ENCODE data around the gene CDCA3. TPM values are rescaled to one million over a fixed set of nuclear protein-coding genes. Genes with fewer than 3 reads are reported as not detected.

The CDCA3 gene
- total and polyA plus RNA-seq, 2 of the 13 experiments (the other 11 are each of a cell fraction or from before 2014, with no cell fraction given): 32.7 to 56.5 TPM

GRCh38 chr12:6872073-6873048 lies 21.3 kb upstream of the CDCA3 start (continued):
- TF ChIP-seq ZBTB37 (CRISPR knock-in tag; IDR thresholded peaks at IDR 0.05): no peak
- no peak; the same call in 1 of the 2 replicates for TF ChIP-seq NR1H2 (CRISPR knock-in tag; IDR thresholded peaks at IDR 0.05; ENCODE audit: borderline replicate concordance, low read depth)
- peak; percentile 20; the same call in 1 of the 2 replicates for TF ChIP-seq ISL2 (CRISPR knock-in tag; IDR thresholded peaks at IDR 0.05)
- TF ChIP-seq KLF15 (CRISPR knock-in tag; IDR thresholded peaks at IDR 0.05; ENCODE audit: borderline replicate concordance): no peak
- TF ChIP-seq PTBP1 (IDR thresholded peaks at IDR 0.05; ENCODE audit: low read depth, low read length, poor library complexity, severe bottlenecking): peak; percentile 85
- no peak for TF ChIP-seq HMGA1 (CRISPR knock-in tag; conservative IDR thresholded peaks at IDR 0.05)
- no peak; the same call in 1 of the 2 replicates for TF ChIP-seq JDP2 (CRISPR knock-in tag; IDR thresholded peaks at IDR 0.05; ENCODE audit: borderline replicate concordance)
- TF ChIP-seq SP140L (CRISPR knock-in tag; IDR thresholded peaks at IDR 0.05; ENCODE audit: borderline replicate concordance): no peak
- no peak; the same call in 1 of the 2 replicates for TF ChIP-seq ARNTL (CRISPR knock-in tag; IDR thresholded peaks at IDR 0.05)
- TF ChIP-seq ZBTB4 (CRISPR knock-in tag; IDR thresholded peaks at IDR 0.05; ENCODE audit: borderline replicate concordance): no peak
- TF ChIP-seq TFAP4 (IDR thresholded peaks at IDR 0.05; ENCODE audit: borderline replicate concordance, low read depth): peak; percentile 97
- TF ChIP-seq ZNF142 (CRISPR knock-in tag; IDR thresholded peaks at IDR 0.05): peak; percentile 68; the same call in 1 of the 2 replicates
- TF ChIP-seq CCDC6 (CRISPR knock-in tag; IDR thresholded peaks at IDR 0.05): peak; percentile 54

Data from HepG2 (cell line).